HepG2 (cell line): ENCODE data around the gene MEGF6. TPM values are rescaled to one million over a fixed set of nuclear protein-coding genes. Genes with fewer than 3 reads are reported as not detected.

Experiments used
- FOSL2 ChIP-seq: sonication (generic); formaldehyde crosslinking; IDR thresholded peaks from 2 replicates; pipeline ENCODE4 v1.4.0; 2020; ENCODE audit warnings: missing genetic modification reagents
- GLMP ChIP-seq: sonication (generic); formaldehyde crosslinking; IDR thresholded peaks from 2 replicates; pipeline ENCODE4 v1.9.0; 2021; ENCODE audit warnings: missing genetic modification reagents, mild to moderate bottlenecking, borderline replicate concordance
- HIVEP1 ChIP-seq: sonication (generic); formaldehyde crosslinking; IDR thresholded peaks from 2 replicates; pipeline ENCODE4 v1.4.0; 2020; ENCODE audit warnings: mild to moderate bottlenecking, missing genetic modification reagents
- HOMEZ ChIP-seq: IDR thresholded peaks from 2 replicates; pipeline ENCODE4 v1.6.1; 2016; ENCODE audit warnings: low read depth
- MEIS1 ChIP-seq: sonication (generic); formaldehyde crosslinking; IDR thresholded peaks from 2 replicates; pipeline ENCODE4 v1.9.0; 2021; ENCODE audit warnings: mild to moderate bottlenecking, missing genetic modification reagents, moderate library complexity, borderline replicate concordance
- NONO ChIP-seq, 2 experiments: fragments of 450-650 bp in 1 of 2; sonication (generic) in 1 of 2; formaldehyde crosslinking in 1 of 2; IDR thresholded peaks in 1 of 2; conservative IDR thresholded peaks in 1 of 2; 2 replicates each; pipeline versions ENCODE4 v1.6.1 to v1.8.0; 2017 to 2022; ENCODE audit warnings: mild to moderate bottlenecking in 1 of 2, missing genetic modification reagents in 1 of 2, moderate library complexity in 1 of 2
- PAWR ChIP-seq: sonication (generic); formaldehyde crosslinking; IDR thresholded peaks from 2 replicates; pipeline ENCODE4 v1.4.0; 2020; ENCODE audit warnings: missing genetic modification reagents, mild to moderate bottlenecking, borderline replicate concordance
- PCBP2 ChIP-seq: fragments of 200-400 bp; formaldehyde crosslinking; optimal IDR thresholded peaks from 2 replicates; pipeline ENCODE3; 2018; ENCODE audit warnings: low read length, low read depth; ENCODE audit not compliant: poor library complexity, severe bottlenecking
- PHF21A ChIP-seq: sonication (generic); formaldehyde crosslinking; IDR thresholded peaks from 2 replicates; pipeline ENCODE4 v1.5.0; 2020; ENCODE audit warnings: mild to moderate bottlenecking, missing genetic modification reagents
- PPARG ChIP-seq: conservative IDR thresholded peaks from 2 replicates; pipeline ENCODE4 v1.6.1; 2016; ENCODE audit warnings: missing biosample characterization, missing genetic modification reagents
- SMYD3 ChIP-seq: sonication (generic); formaldehyde crosslinking; IDR thresholded peaks from 2 replicates; pipeline ENCODE4 v1.8.1; 2023; ENCODE audit warnings: mild to moderate bottlenecking, missing genetic modification reagents
- SRF ChIP-seq: IDR thresholded peaks from 2 replicates; pipeline ENCODE4 v1.6.1; 2011; ENCODE audit warnings: mild to moderate bottlenecking, low read depth, low read length, moderate library complexity
- TBL1XR1 ChIP-seq: fragments of 150-350 bp; IDR thresholded peaks from 2 replicates; pipeline ENCODE4 v1.6.1; 2014; ENCODE audit warnings: borderline replicate concordance, low read length; ENCODE audit not compliant: partially characterized antibody
- TP53 ChIP-seq: sonication (generic); formaldehyde crosslinking; conservative IDR thresholded peaks from 2 replicates; pipeline ENCODE4 v1.4.0; 2020; ENCODE audit warnings: missing genetic modification reagents
- ZC3H4 ChIP-seq: sonication (generic); formaldehyde crosslinking; IDR thresholded peaks from 2 replicates; pipeline ENCODE4 v1.4.0; 2020; ENCODE audit warnings: missing genetic modification reagents, borderline replicate concordance
- ZFP36L2 ChIP-seq: sonication (generic); formaldehyde crosslinking; IDR thresholded peaks from 2 replicates; pipeline ENCODE4 v1.4.0; 2020; ENCODE audit warnings: missing genetic modification reagents
- ZFP41 ChIP-seq: sonication (generic); formaldehyde crosslinking; IDR thresholded peaks from 2 replicates; pipeline ENCODE4 v1.4.0; 2020; ENCODE audit warnings: mild to moderate bottlenecking, missing genetic modification reagents, borderline replicate concordance
- ZKSCAN1 ChIP-seq: fragments of 150-350 bp; IDR thresholded peaks from 2 replicates; pipeline ENCODE4 v1.6.1; 2014; ENCODE audit warnings: low read length
- ZNF180 ChIP-seq: sonication (generic); formaldehyde crosslinking; IDR thresholded peaks from 2 replicates; pipeline ENCODE4 v1.4.0; 2020; ENCODE audit warnings: low read depth, missing genetic modification reagents, borderline replicate concordance
- ZNF224 ChIP-seq: sonication (generic); formaldehyde crosslinking; IDR thresholded peaks from 2 replicates; pipeline ENCODE4 v1.5.0; 2020; ENCODE audit warnings: mild to moderate bottlenecking, missing genetic modification reagents
- ZNF569 ChIP-seq: sonication (generic); formaldehyde crosslinking; IDR thresholded peaks from 2 replicates; pipeline ENCODE4 v1.5.0; 2020; ENCODE audit warnings: mild to moderate bottlenecking, missing genetic modification reagents, moderate library complexity, borderline replicate concordance
- ZNF841 ChIP-seq: sonication (generic); formaldehyde crosslinking; IDR thresholded peaks from 2 replicates; pipeline ENCODE4 v1.8.1; 2023; ENCODE audit warnings: missing genetic modification reagents, borderline replicate concordance
- ZSCAN21 ChIP-seq: sonication (generic); formaldehyde crosslinking; IDR thresholded peaks from 2 replicates; pipeline ENCODE4 v1.8.0; 2022; ENCODE audit warnings: mild to moderate bottlenecking, missing genetic modification reagents, moderate library complexity, borderline replicate concordance
- polyA plus RNA-seq, 8 experiments: library from polyadenylated mRNA; depleted of rRNA in 3 of 8; stranded (reverse) in 7 of 8; unstranded in 1 of 8; fragments of >200 nt; fragmentation: Illumina TruSeq in 4 of 8; extraction: Trizol in 4 of 8; gene quantifications; 2 replicates each; pipeline versions ENCODE4 v1.2.1 to v1.2.3, GENCODE V29; 2011 to 2016; ENCODE audit warnings: low read depth in 4 of 8, missing spikeins in 1 of 8, mixed read lengths in 1 of 8; ENCODE audit not compliant: insufficient read depth in 1 of 8
- total RNA-seq, 5 experiments: library from RNA; depleted of rRNA; stranded (reverse); fragments of >200 nt; fragmentation: Illumina TruSeq; extraction: Trizol; gene quantifications; 2 replicates each; pipeline ENCODE4 v1.2.3, GENCODE V29; 2016; ENCODE audit warnings: low read depth in 1 of 5
- TF ChIP-seq, protein P1 (sequence below), 2 experiments: fragments of 450-650 bp in 1 of 2; sonication (generic) in 1 of 2; formaldehyde crosslinking; IDR thresholded peaks; 2 replicates each; pipeline versions ENCODE4 v1.5.0 to v1.8.0; 2020 to 2022; ENCODE audit warnings: mild to moderate bottlenecking in 1 of 2, missing genetic modification reagents in 1 of 2
- TF ChIP-seq, protein P2 (sequence below): sonication (generic); formaldehyde crosslinking; IDR thresholded peaks from 2 replicates; pipeline ENCODE4 v1.5.0; 2020; ENCODE audit warnings: missing genetic modification reagents

MEGF6 gene
- total and polyA plus RNA-seq, 2 of the 13 experiments (the other 11 are each of a cell fraction or from before 2014, with no cell fraction given): 1.9 TPM

DNA sequence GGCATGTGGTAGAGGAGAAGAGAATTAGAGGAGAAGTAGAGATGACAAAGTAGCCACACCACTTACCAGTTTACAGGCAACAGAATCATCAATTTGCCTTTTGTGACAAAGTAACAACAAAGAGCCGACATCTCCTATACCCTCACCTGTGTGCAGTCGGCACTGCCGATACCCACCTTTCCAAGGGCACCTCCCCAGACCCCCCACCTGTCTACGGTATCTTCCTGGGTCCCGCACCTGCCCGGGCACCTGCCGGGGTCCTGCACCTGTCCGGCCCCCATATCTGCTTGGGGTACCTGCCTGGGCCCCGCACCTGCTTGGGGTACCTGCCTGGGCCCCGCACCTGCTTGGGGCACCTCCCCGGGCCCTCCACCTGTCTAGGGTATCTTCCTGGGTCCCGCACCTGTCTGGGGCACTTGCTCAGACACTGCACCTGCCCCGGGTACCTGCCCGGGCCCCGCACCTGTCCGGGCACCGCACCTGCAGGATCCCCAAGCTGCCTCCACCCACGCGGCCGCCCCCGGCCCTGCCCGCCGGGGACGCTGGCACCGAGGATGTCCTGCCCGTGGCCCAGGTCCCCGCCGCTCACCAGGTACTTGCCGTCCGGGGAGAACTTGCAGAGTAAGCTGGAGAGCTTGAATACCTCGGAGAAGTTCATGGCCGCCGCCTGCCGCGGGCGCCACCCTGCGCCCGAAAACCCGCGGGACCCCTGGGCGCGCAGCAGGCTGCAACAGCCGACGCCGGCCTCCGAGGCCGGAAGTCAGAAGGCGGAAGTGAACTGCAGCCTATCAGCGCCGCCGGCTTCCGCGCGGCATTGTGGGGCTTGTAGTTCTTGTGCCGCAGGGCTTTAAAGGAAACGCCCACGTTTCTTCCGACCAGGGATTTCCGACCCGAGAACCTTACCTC lies 38.3 kb upstream of the MEGF6 start, which contains the start of gene WRAP73 (continued):
- TF ChIP-seq TBL1XR1 (no peak), PCBP2 (no peak), ZNF224 (CRISPR knock-in tag) (no peak), ZC3H4 (CRISPR knock-in tag) (no peak), ZFP41 (no peak), NONO (IDR thresholded peaks at IDR 0.05) (no peak), NONO (CRISPR knock-in tag; conservative IDR thresholded peaks at IDR 0.05) (no peak; the same call in 1 of the 2 replicates), SRF (no peak), FOSL2 (CRISPR knock-in tag) (no peak), PAWR (CRISPR knock-in tag) (0 out of 2 replicates have a peak, but pooled peaks have one; percentile 47), ZFP36L2 (no peak), PPARG (CRISPR knock-in tag) (no peak), ZKSCAN1 (no peak), HOMEZ (CRISPR knock-in tag) (no peak), MEIS1 (CRISPR knock-in tag) (0 out of 2 replicates have a peak, but pooled peaks have one; percentile 54), ZNF569 (CRISPR knock-in tag) (no peak), HIVEP1 (CRISPR knock-in tag) (peak; percentile 74), SMYD3 (CRISPR knock-in tag) (no peak), ZSCAN21 (CRISPR knock-in tag) (no peak), TP53 (CRISPR knock-in tag) (no peak), ZNF841 (CRISPR knock-in tag) (no peak), PHF21A (no peak), GLMP (CRISPR knock-in tag) (no peak), ZNF180 (no peak)
- TF ChIP-seq, protein P1, sequence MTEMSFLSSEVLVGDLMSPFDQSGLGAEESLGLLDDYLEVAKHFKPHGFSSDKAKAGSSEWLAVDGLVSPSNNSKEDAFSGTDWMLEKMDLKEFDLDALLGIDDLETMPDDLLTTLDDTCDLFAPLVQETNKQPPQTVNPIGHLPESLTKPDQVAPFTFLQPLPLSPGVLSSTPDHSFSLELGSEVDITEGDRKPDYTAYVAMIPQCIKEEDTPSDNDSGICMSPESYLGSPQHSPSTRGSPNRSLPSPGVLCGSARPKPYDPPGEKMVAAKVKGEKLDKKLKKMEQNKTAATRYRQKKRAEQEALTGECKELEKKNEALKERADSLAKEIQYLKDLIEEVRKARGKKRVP (CRISPR knock-in tag; IDR thresholded peaks at IDR 0.05): no peak
- TF ChIP-seq, protein P2, sequence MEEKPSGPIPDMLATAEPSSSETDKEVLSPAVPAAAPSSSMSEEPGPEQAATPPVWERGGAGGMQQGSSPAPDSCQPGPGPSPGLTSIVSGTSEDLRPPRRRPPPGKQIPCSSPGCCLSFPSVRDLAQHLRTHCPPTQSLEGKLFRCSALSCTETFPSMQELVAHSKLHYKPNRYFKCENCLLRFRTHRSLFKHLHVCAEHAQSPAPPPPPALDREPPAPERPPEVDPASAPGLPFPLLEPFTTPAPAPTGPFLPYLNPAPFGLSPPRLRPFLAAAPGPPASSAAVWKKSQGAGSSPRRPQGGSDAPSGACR (CRISPR knock-in tag): peak; percentile 25; the same call in 1 of the 2 replicates
